GM18517 (cell line): ENCODE data around the gene GHITM.
"Not testable (repeated sequence)": the region's sequence is repeated elsewhere in the genome, so short reads cannot be mapped to it uniquely, and the experiment has no call there.

ENCODE experiments used
- ATAC-seq: cut with Tn5 transposase; IDR thresholded peaks from one replicate; pipeline ENCODE4 v1.9.1; 2021; ENCODE audit warnings: mild to moderate bottlenecking, moderate library complexity; ENCODE audit not compliant: unreplicated experiment

GHITM gene

DNA sequence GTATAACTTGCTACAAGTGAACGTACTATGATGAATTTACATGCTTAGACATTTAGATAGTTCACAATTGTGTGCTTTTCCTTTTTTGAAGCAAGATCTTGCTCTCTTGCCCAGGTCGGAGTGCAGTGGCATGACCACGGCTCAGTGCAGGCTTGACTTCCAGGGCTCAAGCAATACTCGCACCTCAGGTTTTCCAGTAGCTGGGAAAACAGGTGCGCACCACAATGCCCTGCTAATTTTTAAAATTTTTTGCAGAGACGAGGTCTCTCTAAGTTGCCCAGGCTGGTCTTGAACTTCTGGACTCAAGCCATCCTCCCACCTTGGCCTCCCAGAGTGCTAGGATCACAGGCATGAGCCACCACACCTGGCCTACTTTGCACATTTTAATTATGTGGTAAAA is 36.1 kb downstream of the GHITM start:
- no peak for ATAC-seq

DNA sequence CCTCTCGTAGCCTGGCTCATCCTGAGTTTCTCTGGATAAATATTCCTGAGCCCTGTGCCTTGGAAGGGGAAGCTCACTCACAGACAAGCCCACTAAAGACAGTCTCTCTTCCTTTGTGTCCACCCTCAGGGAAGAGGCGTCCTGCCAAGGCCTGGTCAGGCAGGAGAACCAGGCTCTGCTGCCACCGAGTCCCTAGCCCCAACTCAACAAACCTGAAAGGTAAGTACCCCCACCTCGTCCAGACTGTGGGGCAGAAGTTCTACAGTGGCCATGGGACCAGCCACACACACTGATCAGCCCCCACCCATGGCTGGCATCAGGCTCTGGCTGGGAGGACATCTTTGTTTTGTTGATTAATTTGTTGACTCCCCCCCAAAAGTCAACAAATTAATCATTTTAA is 37.0 kb downstream of the GHITM start:
- ATAC-seq, result no peak

DNA sequence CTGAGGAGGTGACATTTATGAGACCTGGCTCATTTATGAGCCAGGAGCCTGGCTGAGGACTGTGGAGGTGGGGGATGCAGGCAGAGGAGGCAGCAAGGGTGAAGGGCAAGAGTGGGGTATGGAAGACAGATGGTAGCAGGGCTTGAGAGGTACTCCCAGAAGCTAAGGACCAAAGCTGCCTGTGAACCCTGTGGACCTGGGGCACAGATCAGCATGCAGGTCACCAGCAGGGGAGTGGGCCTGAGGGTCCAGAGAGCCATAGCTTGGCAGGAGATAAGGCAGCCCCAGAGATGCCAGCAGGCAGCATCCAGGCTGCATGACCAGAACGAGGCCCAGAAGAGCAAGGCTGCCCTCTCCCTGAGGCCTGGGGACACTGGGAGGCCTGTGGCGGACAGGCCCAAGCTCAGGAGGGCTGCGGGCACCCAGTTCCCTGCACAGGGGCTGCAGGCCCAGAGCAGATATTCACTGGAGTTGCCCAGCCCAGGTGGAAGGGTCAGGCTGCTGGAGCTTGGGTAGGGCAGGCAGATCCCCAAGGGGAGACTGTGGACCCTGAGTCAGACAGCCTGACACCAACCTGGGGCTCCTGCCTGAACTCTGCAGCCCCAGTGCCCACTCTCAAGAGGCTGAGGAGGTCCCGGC is 37.6 kb downstream of the GHITM start:
- ATAC-seq, result no peak

DNA sequence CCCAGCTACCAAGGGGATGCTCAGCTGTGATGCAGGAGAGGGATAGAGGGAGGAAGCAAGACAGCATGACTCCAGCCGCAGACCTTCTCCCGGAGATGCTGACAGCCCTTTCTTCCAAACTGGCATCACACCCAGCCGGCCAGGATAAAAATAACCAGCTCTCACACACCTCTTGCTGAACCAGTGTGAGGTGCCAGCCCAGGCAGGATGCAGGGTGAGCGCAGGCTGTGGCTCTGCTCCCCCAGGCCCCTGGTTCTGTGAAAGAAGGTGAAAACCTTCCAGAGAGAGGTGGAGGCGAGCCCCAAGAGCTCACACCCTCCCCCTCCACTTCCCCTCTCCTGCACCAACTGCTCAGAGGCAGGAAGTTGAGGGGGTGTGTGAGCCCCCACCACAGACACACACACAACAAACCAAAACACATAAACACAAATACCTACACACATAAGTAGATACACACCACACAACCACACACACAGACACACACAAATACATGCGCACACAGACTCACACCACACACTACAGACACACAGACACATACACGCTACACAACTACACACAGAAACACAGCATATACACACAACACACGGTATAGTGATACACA is 38.3 kb downstream of the GHITM start:
- peak; percentile 37 for ATAC-seq

DNA sequence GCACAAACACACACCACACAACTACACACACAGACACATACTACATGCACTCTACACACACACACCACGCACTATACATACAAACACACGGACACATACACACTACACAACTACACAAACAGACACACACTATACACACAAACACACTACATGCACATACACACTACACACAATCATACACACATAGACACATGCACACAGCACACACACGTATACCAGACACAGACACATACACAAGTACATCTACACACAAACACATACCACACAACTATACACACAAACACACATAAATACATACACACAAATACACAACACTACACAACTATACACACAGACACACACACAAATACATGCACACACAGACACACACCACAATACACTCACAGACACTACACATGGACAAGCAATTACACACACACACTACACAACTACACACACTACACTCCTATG is 38.9 kb downstream of the GHITM start:
- ATAC-seq, result no peak

DNA sequence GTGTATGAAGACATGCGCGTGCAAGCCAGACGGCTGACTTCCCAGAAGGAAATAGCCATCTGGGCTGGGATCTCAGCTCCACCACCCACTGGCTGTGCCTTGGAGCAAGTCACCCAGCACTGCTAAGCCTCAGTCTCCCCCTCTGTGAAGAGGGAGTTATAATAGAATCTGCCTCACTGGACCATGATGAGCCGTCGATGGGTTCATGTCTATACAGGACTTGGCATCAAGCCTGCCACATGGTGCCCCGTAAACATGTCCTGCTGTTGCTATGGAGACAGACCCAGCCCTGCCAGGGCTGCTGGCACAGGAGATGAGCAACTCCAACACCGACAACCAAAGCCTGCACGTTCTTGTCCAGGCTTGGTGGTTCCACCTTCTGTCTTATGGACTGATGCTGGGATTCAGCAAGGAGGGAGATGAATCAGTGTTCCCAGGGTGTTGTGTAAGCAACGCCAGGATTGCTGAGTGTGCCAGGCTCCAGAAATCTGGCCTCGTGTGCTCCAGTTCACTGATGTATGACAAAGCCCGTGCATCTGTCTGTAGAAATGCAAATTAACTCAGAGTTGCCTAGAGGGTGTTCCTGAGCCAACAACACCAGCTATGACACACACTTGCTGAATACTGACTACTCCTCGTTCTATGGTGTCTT is 39.9 kb downstream of the GHITM start:
- peak; percentile 91 for ATAC-seq

DNA sequence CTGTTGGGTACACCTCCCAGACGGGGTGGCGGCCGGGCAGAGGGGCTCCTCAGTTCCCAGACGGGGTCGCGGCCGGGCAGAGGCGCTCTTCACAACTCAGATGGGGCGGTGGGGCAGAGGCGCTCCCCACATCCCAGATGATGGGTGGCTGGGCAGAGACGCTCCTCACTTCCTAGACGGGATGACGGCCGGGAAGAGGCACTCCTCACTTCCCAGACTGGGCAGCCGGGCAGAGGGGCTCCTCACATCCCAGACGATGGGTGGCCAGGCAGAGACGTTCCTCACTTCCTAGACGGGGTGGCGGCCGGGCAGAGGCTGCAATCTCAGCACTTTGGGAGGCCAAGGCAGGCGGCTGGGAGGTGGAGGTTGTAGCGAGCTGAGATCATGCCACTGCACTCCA is 41.1 kb downstream of the GHITM start:
- ATAC-seq, result not testable (repeated sequence)

DNA sequence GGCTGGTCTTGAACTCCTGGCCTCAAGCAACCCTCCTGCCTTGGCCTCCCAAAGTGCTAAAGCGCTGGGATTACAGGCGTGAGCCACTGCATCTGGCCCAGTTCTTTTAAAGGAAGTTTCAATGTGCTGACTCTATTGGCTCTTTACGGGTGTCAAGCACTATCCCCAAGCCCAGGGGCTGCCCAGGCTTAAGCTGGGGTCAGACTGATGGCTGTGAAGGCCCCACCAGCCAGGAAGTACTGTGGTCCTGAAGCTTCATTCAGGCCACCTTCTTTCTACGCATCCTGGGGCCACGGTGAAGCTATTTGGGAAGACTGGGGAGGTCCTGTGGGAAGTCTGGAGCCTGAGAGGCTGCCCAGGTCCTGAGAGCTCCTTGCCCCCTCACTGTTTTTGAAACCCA is 42.3 kb downstream of the GHITM start:
- ATAC-seq, result no peak

DNA sequence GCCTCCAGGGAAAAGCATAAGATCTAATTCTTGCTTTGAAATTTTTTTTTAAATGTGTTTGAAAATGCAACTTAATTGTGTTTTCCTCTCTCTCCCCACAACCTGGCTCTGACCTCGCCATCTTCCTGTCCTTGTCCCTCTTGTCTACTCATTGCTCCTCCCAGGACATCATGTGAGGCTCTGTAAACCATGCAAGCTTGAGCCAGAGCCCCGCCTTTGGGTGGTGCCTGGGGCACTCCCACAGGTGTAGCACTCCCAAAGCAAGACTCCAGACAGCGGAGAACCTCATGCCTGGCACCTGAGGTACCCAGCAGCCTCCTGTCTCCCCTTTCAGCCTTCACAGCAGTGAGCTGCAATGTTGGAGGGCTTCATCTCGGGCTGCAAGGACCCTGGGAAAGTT is 45.2 kb downstream of the GHITM start:
- no peak for ATAC-seq

DNA sequence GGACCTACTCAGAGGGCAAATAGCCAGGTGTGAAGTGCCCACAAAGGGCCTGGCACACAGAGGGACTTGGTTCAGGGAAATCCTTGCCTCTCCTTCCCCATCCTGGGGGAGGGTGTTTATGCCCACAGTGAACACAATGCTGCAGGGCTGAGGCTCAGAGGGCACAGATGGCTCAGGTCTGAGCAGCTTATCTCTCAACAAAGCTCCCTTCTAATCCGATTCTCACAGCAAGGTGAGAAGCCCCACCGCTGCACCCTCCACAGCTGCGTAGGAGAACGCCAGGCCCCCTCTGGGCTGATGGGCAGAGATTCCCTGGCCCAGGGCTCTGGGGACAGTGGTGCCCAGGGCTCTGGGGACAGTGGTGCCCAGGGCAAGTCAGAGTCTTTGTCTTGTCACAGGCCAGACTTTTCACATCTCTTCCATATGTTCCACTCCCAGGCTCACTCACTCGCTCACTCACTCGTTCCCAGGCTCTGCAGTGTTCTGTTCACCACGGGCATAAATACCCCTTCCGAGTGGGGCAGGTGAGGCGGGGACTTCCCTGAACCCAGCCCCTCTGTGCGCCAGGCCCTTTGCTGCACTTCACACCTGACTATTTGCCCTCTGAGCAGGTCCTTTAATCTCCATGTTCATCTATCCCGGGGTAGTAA is 46.3 kb downstream of the GHITM start:
- ATAC-seq, result no peak

DNA sequence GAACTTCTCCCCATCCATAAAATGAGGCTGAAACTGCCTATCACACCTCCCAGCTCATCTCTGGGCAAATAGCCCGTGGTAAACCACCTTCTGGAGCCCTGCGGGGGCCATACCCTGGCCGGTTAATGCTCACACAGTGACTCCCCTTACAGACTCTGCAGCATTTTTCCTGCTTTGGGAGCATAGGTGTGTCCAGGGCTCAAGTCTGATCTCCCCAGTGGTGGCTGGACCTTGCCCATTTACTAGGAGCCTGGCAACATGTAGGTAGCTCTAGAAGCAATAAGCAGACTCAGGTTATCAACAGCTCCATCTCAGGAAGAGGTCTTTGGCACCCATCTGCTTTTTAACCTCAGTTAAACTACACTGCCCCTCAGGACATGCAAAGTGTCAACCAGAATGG is 49.5 kb downstream of the GHITM start:
- ATAC-seq, result no peak

DNA sequence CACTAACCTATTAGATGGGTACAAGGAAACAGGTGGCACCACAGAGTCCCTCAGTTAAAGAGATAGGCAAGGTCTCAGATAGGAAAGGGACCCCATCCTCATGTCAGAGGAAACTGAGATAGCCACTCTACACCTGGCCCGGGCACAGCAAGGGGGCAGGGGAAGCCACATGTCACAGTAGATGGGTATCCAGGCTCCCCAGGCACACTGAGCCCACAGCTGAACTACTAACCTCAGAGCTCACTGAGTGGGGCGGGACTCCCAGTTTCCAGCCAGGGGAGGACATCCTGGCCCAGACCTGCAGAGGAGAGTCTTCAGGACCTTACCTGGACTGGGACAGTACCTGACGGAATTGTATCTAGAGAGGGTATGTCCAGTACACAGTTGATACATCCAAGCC is 51.3 kb downstream of the GHITM start:
- ATAC-seq, result no peak

DNA sequence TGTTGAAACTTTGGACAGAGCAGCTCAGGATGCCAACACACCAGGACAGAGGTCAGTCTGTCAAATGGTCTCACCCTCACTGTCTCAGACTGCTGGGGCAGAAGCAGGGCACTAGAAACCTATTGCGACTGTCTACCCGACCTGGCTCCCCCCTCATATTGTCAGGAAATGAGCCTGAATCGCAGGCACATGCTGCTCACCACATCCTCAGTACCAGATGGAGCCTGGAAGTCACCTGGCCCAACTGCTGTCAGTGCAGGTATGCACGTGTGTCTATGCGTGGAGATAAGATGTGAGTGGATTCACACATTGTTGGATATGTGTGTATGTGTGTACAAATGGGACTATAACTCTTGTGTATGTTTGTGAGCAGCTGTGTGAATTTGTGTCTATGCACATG is 51.8 kb downstream of the GHITM start:
- no peak for ATAC-seq

DNA sequence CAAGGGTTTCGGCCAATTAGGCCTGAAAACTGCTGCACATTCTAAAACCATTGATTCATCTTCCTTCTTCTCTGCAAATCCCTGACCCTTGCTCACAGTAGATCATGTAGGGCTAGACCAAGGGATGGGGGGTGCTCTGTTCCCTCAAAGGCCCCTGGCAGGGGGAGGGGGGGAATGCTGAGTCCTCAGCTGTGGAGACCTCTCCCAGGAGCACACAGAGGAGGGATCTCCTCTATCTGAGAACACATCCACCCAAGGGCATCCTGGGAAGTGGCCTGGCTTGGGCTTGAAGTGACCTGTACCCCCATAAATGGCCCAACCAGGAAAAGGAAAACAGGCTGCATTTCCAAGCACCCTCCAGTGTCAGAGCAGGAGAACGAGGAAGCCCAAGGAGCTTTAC is 54.0 kb downstream of the GHITM start:
- ATAC-seq, result no peak

DNA sequence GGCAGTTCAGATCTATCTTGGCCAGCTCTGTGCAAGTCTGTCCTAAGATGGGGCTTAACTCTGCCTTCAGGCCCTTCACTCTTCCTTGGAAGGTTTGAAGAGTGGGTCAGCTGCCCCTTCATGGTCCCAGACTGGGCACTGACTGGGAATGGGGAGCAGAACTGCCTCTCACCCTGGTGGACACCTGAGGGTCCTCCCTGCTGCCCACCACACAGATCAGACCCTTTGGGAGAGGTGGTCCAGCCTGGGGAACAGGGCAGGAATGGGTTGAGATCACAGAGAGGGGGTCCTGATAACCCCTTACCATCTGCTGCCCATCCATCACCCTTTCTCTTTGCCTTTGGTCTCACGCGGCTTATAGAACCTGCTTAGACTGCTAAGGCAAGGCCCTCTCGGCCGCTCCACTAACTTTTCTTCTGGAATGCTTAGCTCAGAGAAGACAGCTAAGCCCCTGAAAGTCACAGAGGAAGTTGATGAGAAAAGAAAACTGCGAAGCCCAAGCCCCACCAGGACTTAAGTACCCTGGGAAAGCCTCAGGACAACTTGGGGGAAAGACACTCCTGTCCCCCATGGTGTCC is 54.6 kb downstream of the GHITM start:
- ATAC-seq, result no peak

DNA sequence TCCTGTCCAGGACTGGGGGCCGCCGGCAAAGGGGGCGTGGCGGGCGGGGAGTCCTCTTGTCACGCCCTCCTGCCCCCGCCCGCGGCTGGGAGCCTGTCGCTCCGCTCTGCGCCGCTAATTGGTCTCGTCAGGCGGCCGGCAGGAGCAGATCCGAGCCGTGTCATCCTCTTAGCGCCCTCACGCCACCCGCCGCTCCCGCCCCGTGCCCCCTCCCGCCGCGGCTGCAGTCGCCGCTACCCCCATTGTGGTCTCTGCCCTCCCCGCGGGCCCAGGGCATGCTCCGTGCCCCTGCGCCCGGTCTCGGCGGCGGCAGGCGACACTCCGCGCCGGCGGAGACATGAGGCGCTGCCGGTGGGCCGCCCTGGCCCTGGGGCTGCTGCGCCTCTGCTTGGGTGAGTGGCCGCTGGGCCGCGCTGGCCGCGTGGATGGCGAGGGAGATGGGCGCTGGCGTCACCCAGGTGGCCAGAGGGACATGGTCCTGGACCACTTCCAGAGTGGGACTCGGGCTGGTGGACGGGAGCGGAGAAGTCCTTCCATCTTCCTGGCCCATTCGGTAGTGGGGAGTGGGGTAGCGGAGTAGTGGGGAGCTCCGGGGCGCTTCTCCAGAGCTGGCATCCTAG is 55.2 kb downstream of the GHITM start, which contains the start of gene CDHR1:
TSS of gene CDHR1 (plus strand) at position 114 of the 620 bp plus-strand sequence. CDS start at position 338, 224 bp downstream.
- peak; percentile 67 for ATAC-seq

DNA sequence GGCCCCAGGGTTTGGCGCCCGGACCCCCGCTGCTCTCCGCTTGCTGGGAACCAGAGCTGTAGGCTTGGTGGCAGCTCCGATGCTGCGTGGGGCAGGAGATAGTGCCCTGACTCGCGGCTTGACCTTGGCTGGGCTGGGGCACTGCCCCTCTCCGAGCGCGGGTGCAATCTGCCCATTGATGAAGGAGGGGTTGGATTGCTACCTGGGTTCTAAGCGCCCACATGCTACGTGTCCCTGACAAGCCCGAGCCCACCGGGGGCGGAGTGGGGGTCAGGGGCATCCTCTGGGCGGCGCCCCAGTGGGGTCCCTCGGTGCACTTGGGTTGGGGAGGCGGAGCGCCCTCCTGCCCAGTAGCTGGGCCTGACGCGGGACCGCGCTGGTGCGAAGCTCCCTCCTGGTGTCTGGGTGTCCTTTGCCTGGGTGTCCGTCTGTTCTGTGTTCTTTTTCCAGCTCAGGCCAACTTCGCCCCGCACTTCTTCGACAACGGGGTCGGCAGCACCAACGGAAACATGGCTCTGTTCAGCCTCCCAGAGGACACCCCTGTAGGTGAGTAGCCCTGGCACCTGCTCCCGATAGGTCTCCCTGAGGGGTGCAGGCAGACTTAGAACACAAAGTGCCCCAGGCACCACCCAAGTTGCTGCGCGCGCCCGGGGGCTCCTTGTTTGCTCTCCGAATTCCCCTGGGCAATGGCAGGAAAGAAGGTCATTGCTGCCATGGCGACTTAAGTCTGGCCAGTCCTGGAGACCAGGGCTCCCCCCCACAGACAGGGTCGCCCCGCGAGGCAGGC is 55.9 kb downstream of the GHITM start:
- no peak for ATAC-seq

DNA sequence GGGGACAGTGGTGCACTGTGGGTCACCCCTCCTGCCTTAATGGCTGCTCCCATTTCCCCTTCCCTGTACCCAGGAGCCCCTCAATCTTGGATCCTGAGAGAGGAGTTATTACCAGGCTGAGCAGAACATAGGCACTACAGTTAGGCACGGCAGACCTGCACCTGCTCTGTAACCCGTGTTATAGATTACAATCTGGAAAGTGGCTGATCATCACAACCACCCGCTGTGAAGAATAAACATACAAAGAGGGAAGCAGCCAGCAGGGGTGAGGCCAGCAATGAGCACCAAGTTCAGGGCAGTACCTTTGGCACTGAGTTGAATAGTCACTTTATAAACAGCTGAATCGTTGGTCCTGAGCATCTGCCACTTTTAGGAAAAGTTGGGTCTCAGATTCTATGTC is 56.8 kb downstream of the GHITM start:
- ATAC-seq, result no peak

DNA sequence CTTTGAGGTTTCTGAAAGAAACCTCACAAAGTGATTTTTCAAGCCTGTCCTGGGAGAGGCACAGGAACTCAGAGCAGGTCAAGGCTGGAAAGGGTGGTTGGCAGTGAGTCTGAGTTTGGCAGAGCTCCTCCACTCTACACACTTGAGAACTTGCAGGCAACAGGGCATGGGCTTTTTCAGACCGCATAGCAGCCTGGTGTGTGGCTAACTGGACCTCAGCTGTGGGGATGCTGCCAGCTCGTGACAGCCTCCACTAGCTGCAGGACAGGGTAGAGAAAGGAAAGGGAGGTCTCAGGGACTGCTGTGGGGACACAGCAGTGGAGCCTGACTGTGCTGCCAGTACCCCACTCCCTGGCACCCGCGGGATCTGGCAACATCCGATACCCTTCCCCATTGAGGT is 57.6 kb downstream of the GHITM start:
- ATAC-seq, result no peak

DNA sequence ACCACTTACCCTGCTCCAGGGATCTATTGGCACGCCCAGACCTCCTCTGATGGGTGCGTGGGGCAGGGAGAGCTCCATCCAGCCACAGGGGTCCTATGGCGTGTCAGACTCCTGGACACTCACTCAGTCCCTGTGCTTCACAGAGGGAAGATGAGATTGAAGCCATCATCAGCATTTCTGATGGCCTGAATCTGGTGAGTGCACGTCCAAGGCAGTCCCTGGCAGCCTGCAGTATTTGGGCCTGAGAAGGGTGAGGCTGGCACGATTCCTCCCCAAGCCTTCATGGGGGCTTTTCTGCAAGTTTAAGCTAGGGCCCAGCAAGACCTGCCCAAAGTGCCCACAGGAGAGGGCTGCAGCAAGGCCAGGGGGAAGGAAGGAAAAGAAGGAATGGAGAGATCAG is 58.3 kb downstream of the GHITM start:
- ATAC-seq, result no peak
